ENCODE measurements around the gene LTBP3. TPM values are rescaled to one million over a fixed set of nuclear protein-coding genes. Genes with fewer than 3 reads are reported as not detected.

Gene LTBP3
- total and polyA plus RNA-seq, 9 of the 15 experiments (the other 6 are each of a cell fraction or from before 2014, with no cell fraction given): 0.06 to 20.5 (median 4.8) TPM

GRCh38 chr11:65516135-65516968 lies 41.8 kb downstream of the LTBP3 start (continued):
- TF ChIP-seq E2F6 (IDR thresholded peaks at IDR 0.05; ENCODE audit: borderline replicate concordance in 1 of 2, extremely low read depth in 1 of 2, insufficient read depth in 1 of 2, insufficient read length in 1 of 2, low read depth in 1 of 2, low read length in 1 of 2, poor library complexity in 1 of 2, severe bottlenecking in 1 of 2) (no peak), BCL6 (CRISPR knock-in tag; IDR thresholded peaks at IDR 0.05) (no peak), THRAP3 (IDR thresholded peaks at IDR 0.05; ENCODE audit: borderline replicate concordance) (0 out of 2 replicates have a peak, but pooled peaks have one; percentile 36), ZNF146 (CRISPR knock-in tag; IDR thresholded peaks at IDR 0.05; ENCODE audit: unreplicated experiment) (no peak), ARID4B (CRISPR knock-in tag; IDR thresholded peaks at IDR 0.05) (no peak), HNRNPH1 (optimal IDR thresholded peaks at IDR 0.05; ENCODE audit: low read depth, low read length) (no peak), SOX6 (IDR thresholded peaks at IDR 0.05) (no peak), PHF21A (IDR thresholded peaks at IDR 0.05; ENCODE audit: borderline replicate concordance, low read depth) (0 out of 2 replicates have a peak, but pooled peaks have one; percentile 47), HDAC1 (IDR thresholded peaks at IDR 0.05) (peak in 1 of 2 experiments; percentile 72; a peak in 2 of 4 replicates), ARID2 (IDR thresholded peaks at IDR 0.05) (peak; percentile 36; the same call in 1 of the 2 replicates), ARHGAP35 (IDR thresholded peaks at IDR 0.05; ENCODE audit: partially characterized antibody) (peak; percentile 45), MTA1 (IDR thresholded peaks at IDR 0.05; ENCODE audit: borderline replicate concordance) (peak; percentile 69; the same call in 1 of the 2 replicates), CHCHD3 (CRISPR knock-in tag; IDR thresholded peaks at IDR 0.05) (no peak), ZNF263 (CRISPR knock-in tag; IDR thresholded peaks at IDR 0.05; ENCODE audit: borderline replicate concordance) (peak; percentile 66; the same call in 1 of the 2 replicates), NKRF (IDR thresholded peaks at IDR 0.05; ENCODE audit: borderline replicate concordance) (peak; percentile 36; the same call in 1 of the 2 replicates), E4F1 (CRISPR knock-in tag; IDR thresholded peaks at IDR 0.05; ENCODE audit: borderline replicate concordance) (no peak), NCOA4 (IDR thresholded peaks at IDR 0.05; ENCODE audit: partially characterized antibody) (peak; percentile 79)
